Activated naive CD8-positive, alpha-beta T cell treated with anti-CD3 and anti-CD28 coated beads for 36 hours (primary cell): ENCODE data around the gene ACER1. TPM values are rescaled to one million over a fixed set of nuclear protein-coding genes. Genes with fewer than 3 reads are reported as not detected.

ENCODE experiments used
- DNase-seq: peaks from one replicate; pipeline ENCODE4 v3.0.0; 2021
- H3K27ac Mint-ChIP-seq: one replicate; pipeline ENCODE4 v1.8.0; 2022; ENCODE audit warnings: mild to moderate bottlenecking, moderate library complexity, mixed read lengths
- H3K27me3 Mint-ChIP-seq: one replicate; pipeline ENCODE4 v1.8.0; 2022; ENCODE audit warnings: mild to moderate bottlenecking, mixed read lengths
- H3K36me3 Mint-ChIP-seq: one replicate; pipeline ENCODE4 v1.8.0; 2021; ENCODE audit warnings: mild to moderate bottlenecking, mixed read lengths
- H3K4me1 Mint-ChIP-seq: one replicate; pipeline ENCODE4 v1.8.0; 2021; ENCODE audit warnings: mixed read lengths
- H3K4me3 Mint-ChIP-seq: one replicate; pipeline ENCODE4 v1.8.0; 2022; ENCODE audit warnings: mild to moderate bottlenecking, moderate library complexity, mixed read lengths
- H3K9me3 Mint-ChIP-seq: one replicate; pipeline ENCODE4 v1.8.0; 2022; ENCODE audit warnings: mixed read lengths
- total RNA-seq, 2 experiments: library from RNA; stranded (reverse); gene quantifications; one replicate each; pipeline ENCODE4 v1.2.3, GENCODE V29; 2021

The ACER1 gene
- total RNA-seq, 2 experiments from 2014 or later, result not detected

GRCh38 chr19:6270822-6271221 lies 62.6 kb downstream of the ACER1 start:
- Mint-ChIP-seq H3K27me3 (no peaks in the 10 kb centered on the region), H3K36me3 (peaks cover 2% of the 10 kb centered on the region), H3K4me3 (no peak overlapping the region), H3K4me1 (peaks cover 23% of the 10 kb centered on the region), H3K27ac (peak overlapping the region; percentile 36), H3K9me3 (no peaks in the 10 kb centered on the region)
- DNase-seq, result no peak

- no peak overlapping the region for H3K4me3 Mint-ChIP-seq
- peaks cover 2% of the 10 kb centered on the region for H3K36me3 Mint-ChIP-seq
- H3K4me1 Mint-ChIP-seq, result peaks cover 22% of the 10 kb centered on the region
- peak overlapping the region; percentile 11 for H3K27ac Mint-ChIP-seq
- H3K9me3 Mint-ChIP-seq, result no peaks in the 10 kb centered on the region
- DNase-seq, result no peak
- no peaks in the 10 kb centered on the region for H3K27me3 Mint-ChIP-seq
These were observed 63.2 kb downstream of the ACER1 start for GRCh38 chr19:6270076-6270745.

- no peak for DNase-seq
- H3K27me3 Mint-ChIP-seq, result no peaks in the 10 kb centered on the region
- no peak overlapping the region for H3K27ac Mint-ChIP-seq
- H3K4me1 Mint-ChIP-seq, result peaks cover 20% of the 10 kb centered on the region
- peaks cover 7% of the 10 kb centered on the region for H3K36me3 Mint-ChIP-seq
- no peaks in the 10 kb centered on the region for H3K9me3 Mint-ChIP-seq
- H3K4me3 Mint-ChIP-seq, result no peak overlapping the region
These were observed 64.1 kb downstream of the ACER1 start for GRCh38 chr19:6269101-6269886.

- Mint-ChIP-seq H3K27ac (no peak overlapping the region), H3K27me3 (no peaks in the 10 kb centered on the region), H3K9me3 (no peaks in the 10 kb centered on the region)
These were observed 65.0 kb downstream of the ACER1 start for GRCh38 chr19:6268382-6268771.

GRCh38 chr19:6267552-6268381 lies 65.6 kb downstream of the ACER1 start:
- Mint-ChIP-seq H3K27me3 (no peaks in the 10 kb centered on the region), H3K9me3 (no peaks in the 10 kb centered on the region), H3K4me3 (no peak overlapping the region), H3K4me1 (peaks cover 13% of the 10 kb centered on the region), H3K36me3 (peaks cover 11% of the 10 kb centered on the region), H3K27ac (no peak overlapping the region)
- DNase-seq, result no peak

More at GRCh38 chr19:6268382-6268771, 65.0 kb downstream of the ACER1 start:
- no peak for DNase-seq
- H3K36me3 Mint-ChIP-seq, result peaks cover 10% of the 10 kb centered on the region
- H3K4me1 Mint-ChIP-seq, result peaks cover 14% of the 10 kb centered on the region
- H3K4me3 Mint-ChIP-seq, result no peak overlapping the region

- peaks cover 21% of the 10 kb centered on the region for H3K36me3 Mint-ChIP-seq
- H3K4me3 Mint-ChIP-seq, result no peak overlapping the region
- no peak for DNase-seq
- peaks cover 10% of the 10 kb centered on the region for H3K4me1 Mint-ChIP-seq
- no peaks in the 10 kb centered on the region for H3K9me3 Mint-ChIP-seq
- H3K27me3 Mint-ChIP-seq, result no peaks in the 10 kb centered on the region
- no peak overlapping the region for H3K27ac Mint-ChIP-seq
These were observed 68.6 kb downstream of the ACER1 start for GRCh38 chr19:6264803-6265202.

- Mint-ChIP-seq H3K27me3 (no peaks in the 10 kb centered on the region), H3K27ac (no peak overlapping the region), H3K4me3 (no peak overlapping the region), H3K36me3 (peaks cover 23% of the 10 kb centered on the region), H3K4me1 (peaks cover 10% of the 10 kb centered on the region), H3K9me3 (no peaks in the 10 kb centered on the region)
- no peak for DNase-seq
These were observed 69.5 kb downstream of the ACER1 start for GRCh38 chr19:6263735-6264444.

- no peak overlapping the region for H3K27ac Mint-ChIP-seq
- DNase-seq, result no peak
- H3K4me3 Mint-ChIP-seq, result no peak overlapping the region
- peaks cover 10% of the 10 kb centered on the region for H3K4me1 Mint-ChIP-seq
- peaks cover 24% of the 10 kb centered on the region for H3K36me3 Mint-ChIP-seq
- no peaks in the 10 kb centered on the region for H3K9me3 Mint-ChIP-seq
- H3K27me3 Mint-ChIP-seq, result no peaks in the 10 kb centered on the region
These were observed 70.1 kb downstream of the ACER1 start for GRCh38 chr19:6263306-6263705.

GRCh38 chr19:6262519-6262918 lies 70.9 kb downstream of the ACER1 start:
- Mint-ChIP-seq H3K9me3 (no peaks in the 10 kb centered on the region), H3K36me3 (peaks cover 24% of the 10 kb centered on the region), H3K27ac (no peak overlapping the region), H3K27me3 (no peaks in the 10 kb centered on the region), H3K4me1 (peaks cover 10% of the 10 kb centered on the region), H3K4me3 (no peak overlapping the region)
- DNase-seq, result no peak

- no peaks in the 10 kb centered on the region for H3K9me3 Mint-ChIP-seq
- H3K27me3 Mint-ChIP-seq, result no peaks in the 10 kb centered on the region
- H3K4me1 Mint-ChIP-seq, result peaks cover 10% of the 10 kb centered on the region
- H3K27ac Mint-ChIP-seq, result peak overlapping the region; percentile 25
- no peak overlapping the region for H3K4me3 Mint-ChIP-seq
- DNase-seq, result no peak
- H3K36me3 Mint-ChIP-seq, result peaks cover 27% of the 10 kb centered on the region
These were observed 71.5 kb downstream of the ACER1 start for GRCh38 chr19:6261883-6262282.

- Mint-ChIP-seq H3K4me3 (no peak overlapping the region), H3K27me3 (no peaks in the 10 kb centered on the region), H3K4me1 (peaks cover 10% of the 10 kb centered on the region), H3K27ac (peak overlapping the region; percentile 48), H3K9me3 (no peaks in the 10 kb centered on the region), H3K36me3 (peaks cover 30% of the 10 kb centered on the region)
- peak; percentile 38 for DNase-seq
These were observed 72.3 kb downstream of the ACER1 start for GRCh38 chr19:6260912-6261650.

- H3K9me3 Mint-ChIP-seq, result no peaks in the 10 kb centered on the region
- H3K4me1 Mint-ChIP-seq, result peaks cover 10% of the 10 kb centered on the region
- no peak overlapping the region for H3K27ac Mint-ChIP-seq
- H3K27me3 Mint-ChIP-seq, result no peaks in the 10 kb centered on the region
- H3K4me3 Mint-ChIP-seq, result no peak overlapping the region
- no peak for DNase-seq
- peaks cover 30% of the 10 kb centered on the region for H3K36me3 Mint-ChIP-seq
These were observed 73.0 kb downstream of the ACER1 start for GRCh38 chr19:6260376-6260775.

GRCh38 chr19:6259312-6259861 lies 74.0 kb downstream of the ACER1 start:
- Mint-ChIP-seq H3K27ac (no peak overlapping the region), H3K4me1 (peaks cover 14% of the 10 kb centered on the region), H3K27me3 (no peaks in the 10 kb centered on the region), H3K36me3 (peaks cover 30% of the 10 kb centered on the region), H3K4me3 (no peak overlapping the region), H3K9me3 (no peaks in the 10 kb centered on the region)
- DNase-seq, result no peak

- Mint-ChIP-seq H3K36me3 (peaks cover 31% of the 10 kb centered on the region), H3K4me1 (peaks cover 17% of the 10 kb centered on the region), H3K27ac (peak overlapping the region; percentile 20), H3K27me3 (no peaks in the 10 kb centered on the region), H3K4me3 (no peak overlapping the region), H3K9me3 (no peaks in the 10 kb centered on the region)
- no peak for DNase-seq
These were observed 74.5 kb downstream of the ACER1 start for GRCh38 chr19:6258812-6259311.
